ENCODE results near the gene SPATS1.
"Not testable (repeated sequence)": the region's sequence is repeated elsewhere in the genome, so short reads cannot be mapped to it uniquely, and the experiment has no call there.

SPATS1 gene

DNA sequence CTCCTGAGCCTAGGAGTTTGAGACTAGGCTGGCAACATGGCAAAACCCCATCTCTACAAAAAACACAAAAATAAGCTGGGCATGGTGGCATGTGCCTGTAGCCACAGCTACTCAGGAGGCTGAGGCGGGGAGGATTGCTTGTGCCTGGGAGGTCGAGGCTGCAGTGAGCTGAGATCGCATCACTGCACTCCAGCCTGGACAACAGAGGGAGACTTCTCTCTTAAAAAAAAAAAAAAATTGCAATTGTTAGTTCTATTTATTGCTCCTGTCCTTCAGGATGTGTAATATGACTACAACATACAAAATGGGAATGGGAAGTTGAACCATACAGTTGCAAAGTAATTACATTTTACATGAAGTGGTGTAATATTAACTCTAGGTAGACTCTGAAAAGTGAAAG, 21.2 kb upstream of the SPATS1 start:
- no peak overlapping the region for H3K27ac ChIP-seq
- H3K4me3 ChIP-seq, result no peak overlapping the region
- TF ChIP-seq, protein P1, sequence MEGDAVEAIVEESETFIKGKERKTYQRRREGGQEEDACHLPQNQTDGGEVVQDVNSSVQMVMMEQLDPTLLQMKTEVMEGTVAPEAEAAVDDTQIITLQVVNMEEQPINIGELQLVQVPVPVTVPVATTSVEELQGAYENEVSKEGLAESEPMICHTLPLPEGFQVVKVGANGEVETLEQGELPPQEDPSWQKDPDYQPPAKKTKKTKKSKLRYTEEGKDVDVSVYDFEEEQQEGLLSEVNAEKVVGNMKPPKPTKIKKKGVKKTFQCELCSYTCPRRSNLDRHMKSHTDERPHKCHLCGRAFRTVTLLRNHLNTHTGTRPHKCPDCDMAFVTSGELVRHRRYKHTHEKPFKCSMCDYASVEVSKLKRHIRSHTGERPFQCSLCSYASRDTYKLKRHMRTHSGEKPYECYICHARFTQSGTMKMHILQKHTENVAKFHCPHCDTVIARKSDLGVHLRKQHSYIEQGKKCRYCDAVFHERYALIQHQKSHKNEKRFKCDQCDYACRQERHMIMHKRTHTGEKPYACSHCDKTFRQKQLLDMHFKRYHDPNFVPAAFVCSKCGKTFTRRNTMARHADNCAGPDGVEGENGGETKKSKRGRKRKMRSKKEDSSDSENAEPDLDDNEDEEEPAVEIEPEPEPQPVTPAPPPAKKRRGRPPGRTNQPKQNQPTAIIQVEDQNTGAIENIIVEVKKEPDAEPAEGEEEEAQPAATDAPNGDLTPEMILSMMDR (IDR thresholded peaks at IDR 0.05), result no peak
- no peak for DNase-seq (ENCODE audit: low spot score)

DNA sequence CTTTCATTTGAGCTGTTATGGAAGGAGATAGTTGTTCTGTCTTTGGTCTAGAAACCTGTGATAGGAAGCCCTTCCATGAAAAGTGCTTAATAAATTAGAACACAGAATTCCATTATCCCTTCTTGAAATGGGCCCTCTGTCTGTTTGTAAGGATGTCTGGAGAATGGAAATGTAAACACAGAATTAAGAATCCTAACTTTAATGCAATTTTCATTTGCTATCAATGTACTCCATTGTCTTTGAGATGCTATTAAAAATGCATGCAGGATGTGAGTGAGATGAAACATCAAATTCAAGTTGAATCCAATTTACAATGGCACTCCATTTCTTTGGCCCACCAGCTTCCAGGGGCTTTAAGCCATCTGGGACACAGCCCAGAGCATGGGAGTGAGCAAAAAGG, 15.4 kb upstream of the SPATS1 start:
- DNase-seq (ENCODE audit: low spot score), result no peak
- H3K27ac ChIP-seq, result no peak overlapping the region
- H3K4me3 ChIP-seq, result no peak overlapping the region
- TF ChIP-seq, protein P1 (IDR thresholded peaks at IDR 0.05), result no peak

DNA sequence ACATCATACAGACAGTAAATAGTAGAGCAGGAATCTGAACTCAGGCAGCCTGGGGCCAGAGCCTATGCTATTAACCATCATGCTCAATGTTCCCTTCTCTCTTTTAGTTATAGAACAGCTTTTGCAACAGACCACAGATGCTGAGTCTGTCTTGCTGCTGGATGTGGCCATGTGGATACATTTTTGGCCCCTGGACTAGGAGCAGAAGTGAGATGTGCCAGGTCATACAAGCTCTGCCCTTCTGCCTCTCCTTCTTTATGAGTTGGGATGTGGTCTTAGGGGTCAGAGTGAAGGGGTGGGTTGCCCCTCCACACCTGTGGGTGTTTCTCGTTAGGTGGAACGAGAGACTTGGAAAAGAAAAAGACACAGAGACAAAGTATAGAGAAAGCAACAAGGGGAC, 14.7 kb upstream of the SPATS1 start:
- no peak overlapping the region for H3K27ac ChIP-seq
- TF ChIP-seq, protein P1 (IDR thresholded peaks at IDR 0.05), result no peak
- DNase-seq (ENCODE audit: low spot score), result no peak
- no peak overlapping the region for H3K4me3 ChIP-seq

DNA sequence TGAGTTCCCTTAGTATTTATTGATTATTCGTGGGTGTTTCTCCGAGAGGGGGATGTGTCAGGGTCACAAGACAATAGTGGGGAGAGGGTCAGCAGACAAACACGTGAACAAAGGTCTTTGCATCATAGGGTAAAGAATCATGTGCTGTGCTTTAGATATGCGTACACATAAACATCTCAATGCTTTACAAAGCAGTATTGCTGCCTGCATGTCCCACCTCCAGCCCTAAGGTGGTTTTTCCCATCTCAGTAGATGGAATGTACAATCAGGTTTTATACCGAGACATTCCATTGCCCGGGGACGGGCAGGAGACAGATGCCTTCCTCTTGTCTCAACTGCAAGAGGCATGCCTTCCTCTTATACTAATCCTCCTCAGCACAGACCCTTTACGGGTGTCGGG, 14.2 kb upstream of the SPATS1 start:
- H3K4me3 ChIP-seq; DNase-seq (ENCODE audit: low spot score); H3K27ac ChIP-seq: not testable (repeated sequence)

DNA sequence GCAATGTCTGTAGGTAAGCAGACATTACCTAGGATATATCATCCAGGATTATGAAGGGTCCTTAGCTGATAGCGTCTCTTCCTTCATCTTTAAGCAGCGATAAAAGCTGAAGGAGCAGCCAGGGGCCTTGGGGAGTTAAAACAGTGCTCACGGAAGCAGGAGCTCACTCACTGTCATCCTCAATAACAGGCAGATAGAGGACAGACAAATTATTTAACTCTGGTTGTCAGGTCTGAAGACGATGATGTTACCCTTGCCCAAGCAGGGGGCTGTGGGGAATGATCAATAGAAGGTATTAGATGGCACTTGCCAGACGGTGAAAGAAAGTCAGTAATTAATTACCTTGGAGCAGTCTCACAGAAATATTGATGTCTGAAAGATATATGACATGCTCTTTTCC, 12.6 kb upstream of the SPATS1 start:
- Histone ChIP-seq H3K27ac (no peak overlapping the region), H3K4me3 (no peak overlapping the region)
- TF ChIP-seq, protein P1 (IDR thresholded peaks at IDR 0.05), result no peak
- no peak for DNase-seq (ENCODE audit: low spot score)

DNA sequence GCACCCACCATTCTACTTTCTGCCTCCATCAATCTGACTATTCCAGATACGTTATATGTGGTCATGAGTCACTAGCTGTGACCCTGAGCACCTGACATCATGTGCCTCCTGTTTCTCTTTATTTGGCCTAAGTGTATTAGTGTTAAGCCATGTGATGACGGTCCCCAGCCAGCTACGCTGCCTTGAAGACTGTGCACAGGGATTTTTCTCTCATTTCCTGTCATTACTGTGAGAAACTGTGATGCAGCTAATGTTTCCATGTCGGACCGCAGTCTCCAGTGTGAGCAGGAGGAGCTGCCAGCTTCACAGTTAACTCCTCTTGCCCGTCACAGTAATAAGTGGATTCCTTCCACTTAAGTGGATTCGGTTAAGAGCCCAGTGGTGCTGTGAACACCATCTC, 9.9 kb upstream of the SPATS1 start:
- Histone ChIP-seq H3K4me3 (no peak overlapping the region), H3K27ac (no peak overlapping the region)
- TF ChIP-seq, protein P1 (IDR thresholded peaks at IDR 0.05), result no peak
- no peak for DNase-seq (ENCODE audit: low spot score)

DNA sequence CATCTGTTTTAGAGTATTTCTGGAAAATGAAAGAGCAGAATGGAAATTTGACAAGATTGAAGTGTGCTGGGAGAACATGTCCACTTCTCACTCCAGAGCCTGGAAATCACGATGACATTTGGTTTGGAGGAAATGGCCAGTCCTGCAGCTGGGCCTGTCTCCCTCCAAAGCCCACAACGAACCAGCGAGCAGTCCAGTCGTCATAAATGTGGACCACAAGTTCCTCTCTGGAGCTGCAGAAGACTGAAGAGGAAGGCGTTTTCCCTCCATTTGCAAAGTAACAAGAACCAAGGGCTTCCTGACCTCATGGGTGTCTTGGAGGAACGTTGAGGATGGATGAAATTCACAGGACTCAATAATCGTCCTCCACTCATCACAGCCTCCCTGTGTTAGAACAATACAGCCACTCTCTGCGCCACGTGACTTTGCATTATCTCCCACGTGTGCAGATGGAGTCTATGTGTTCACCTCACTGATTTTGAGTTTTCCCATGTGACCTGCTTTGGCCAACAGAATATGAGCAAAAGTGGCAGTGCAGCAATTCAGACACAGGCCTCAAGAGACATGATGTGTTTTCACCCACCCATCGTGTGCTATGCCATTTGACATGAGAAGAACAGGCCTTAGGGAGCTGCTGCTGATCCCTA, 9.1 kb upstream of the SPATS1 start:
- Histone ChIP-seq H3K27ac (no peak overlapping the region), H3K4me3 (no peak overlapping the region)
- TF ChIP-seq, protein P1 (IDR thresholded peaks at IDR 0.05), result no peak
- no peak for DNase-seq (ENCODE audit: low spot score)

All from coronary artery (tissue), 2 donors.